ENCODE data around the gene NSUN6. TPM values are rescaled to one million over a fixed set of nuclear protein-coding genes. Genes with fewer than 3 reads are reported as not detected.

Gene NSUN6
- total and polyA plus RNA-seq, 10 of the 15 experiments (the other 5 are each of a cell fraction or from before 2014, with no cell fraction given): 10.2 to 25.0 (median 15.6) TPM

- TF ChIP-seq RCOR1 (conservative IDR thresholded peaks at IDR 0.05; ENCODE audit: low read depth, low read length) (no peak), BCL11A (IDR thresholded peaks at IDR 0.05; ENCODE audit: low read depth, low read length) (no peak), SMAD1 (IDR thresholded peaks at IDR 0.05; ENCODE audit: low read depth, partially characterized antibody) (no peak), SUPT20H (IDR thresholded peaks at IDR 0.05; ENCODE audit: borderline replicate concordance, control insufficient read depth, low read depth, low read length) (no peak), STAT1 (conservative IDR thresholded peaks at IDR 0.05) (no peak), CHD2 (IDR thresholded peaks at IDR 0.05; ENCODE audit: borderline replicate concordance, low read depth, low read length) (no peak), SRF (IDR thresholded peaks at IDR 0.05; ENCODE audit: low read depth in 2 of 2, low read length in 2 of 2) (no peak), SMAD5 (IDR thresholded peaks at IDR 0.05; ENCODE audit: low read depth) (no peak), EED (IDR thresholded peaks at IDR 0.05; ENCODE audit: low read depth) (no peak)
Observed at GRCh38 chr10:18532881-18533535, 118.4 kb downstream of the NSUN6 start (continued).

- H3K27me3 ChIP-seq (replicated peaks in 1 of 2; ENCODE audit: control insufficient read depth in 2 of 2, insufficient read depth in 2 of 2, low read length in 1 of 2): no peaks in the 10 kb centered on the region
- ChIA-PET RAD21 (ENCODE audit: unreplicated experiment) (no interaction called here), POLR2A (no interaction called here), CTCF (no interaction called here), SMC1A (ENCODE audit: uncharacterized antibody, unreplicated experiment) (no interaction called here)
- no peak for ATAC-seq
- WGBS (ENCODE audit: insufficient coverage, insufficient replicate concordance, low lambda C conversion rate, missing lambda C conversion rate): 96% methylated on average over 3 of the region's 3 CpGs
- H2AFZ ChIP-seq (ENCODE audit: control insufficient read depth, low read depth, low read length): no peak overlapping the region
- H4K20me1 ChIP-seq (ENCODE audit: control insufficient read depth, insufficient read depth): no peaks in the 10 kb centered on the region
- in situ Hi-C loops (cut with MboI) (no loop called here), intact Hi-C loops (cut with micrococcal nuclease; ENCODE audit: unreplicated experiment) (no loop called here)
- H3K9me3 ChIP-seq (replicated peaks; ENCODE audit: control insufficient read depth, insufficient read depth, low read length): no peaks in the 10 kb centered on the region
- no peaks in the 10 kb centered on the region for H3K36me3 ChIP-seq (ENCODE audit: control insufficient read depth in 2 of 2, insufficient read depth in 2 of 2, low read length in 1 of 2)
- FAIRE-seq: no peak
- H3K4me1 ChIP-seq (ENCODE audit: control insufficient read depth, insufficient read depth, low read length): no peaks in the 10 kb centered on the region
- BruUV-seq (replicated peaks): no TSS peak
- H3K4me3 ChIP-seq: no peak overlapping the region
- no peak for DNase-seq (ENCODE audit: low read depth, low spot score)
- H3K9ac ChIP-seq (ENCODE audit: control insufficient read depth, insufficient read depth, low read length): no peak overlapping the region
- H3K79me2 ChIP-seq (ENCODE audit: control insufficient read depth, insufficient read depth, low read length): no peaks in the 10 kb centered on the region
- H3K27ac ChIP-seq (ENCODE audit: control insufficient read depth, insufficient read depth): no peak overlapping the region
- H3K4me2 ChIP-seq (ENCODE audit: control insufficient read depth, insufficient read depth): no peak overlapping the region
- TF ChIP-seq ZNF622 (IDR thresholded peaks at IDR 0.05) (no peak), ZBTB40 (IDR thresholded peaks at IDR 0.05; ENCODE audit: borderline replicate concordance) (no peak), HDAC2 (IDR thresholded peaks at IDR 0.05) (no peak), TARDBP (IDR thresholded peaks at IDR 0.05; ENCODE audit: borderline replicate concordance) (no peak), ZNF687 (IDR thresholded peaks at IDR 0.05) (no peak), YY1 (IDR thresholded peaks at IDR 0.05; ENCODE audit: low read depth, low read length) (no peak), IKZF1 (conservative IDR thresholded peaks at IDR 0.05) (no peak), NBN (IDR thresholded peaks at IDR 0.05) (no peak), SMC3 (IDR thresholded peaks at IDR 0.05; ENCODE audit: borderline replicate concordance, low read length) (no peak), ZNF24 (IDR thresholded peaks at IDR 0.05) (no peak)
Observed at GRCh38 chr10:18528292-18528691, 123.1 kb downstream of the NSUN6 start.

All from GM12878 (cell line).